CD14-positive monocyte (primary cell): ENCODE results near the gene C4B. TPM values are rescaled to one million over a fixed set of nuclear protein-coding genes. Genes with fewer than 3 reads are reported as not detected.

Experiments used
- DNase-seq, 3 donors: peaks; one replicate each; pipeline ENCODE4 v3.0.0-alpha.2; 2011 to 2022
- H2AFZ ChIP-seq: 2 replicates; pipeline ENCODE4 v1.6.0; 2012; ENCODE audit warnings: mild to moderate bottlenecking, low read depth, low read length, inconsistent platforms; ENCODE audit not compliant: insufficient read depth, poor library complexity, severe bottlenecking
- H3K27ac ChIP-seq, 2 donors: 1 replicate in 1 of 2; 2 replicates in 1 of 2; pipeline ENCODE4 v1.5.1; 2012 to 2013; ENCODE audit warnings: low read length in 2 of 2, control low read depth in 1 of 2, inconsistent platforms in 1 of 2, low read depth in 1 of 2, mild to moderate bottlenecking in 1 of 2
- H3K27me3 ChIP-seq, 2 donors: one replicate each; pipeline versions ENCODE4 v1.6.0 to v1.6.1; 2011 to 2013; ENCODE audit warnings: low read length in 2 of 2; ENCODE audit not compliant: control insufficient read depth in 2 of 2, insufficient read depth in 2 of 2
- H3K36me3 ChIP-seq, 2 donors: replicated peaks in 1 of 2; 1 replicate in 1 of 2; 2 replicates in 1 of 2; pipeline versions ENCODE4 v1.5.1 to v1.6.1; 2012 to 2013; ENCODE audit warnings: low read length in 2 of 2, control low read depth in 1 of 2, inconsistent platforms in 1 of 2, mild to moderate bottlenecking in 1 of 2; ENCODE audit not compliant: insufficient read depth in 2 of 2, control insufficient read depth in 1 of 2
- H3K4me1 ChIP-seq, 2 donors: 1 replicate in 1 of 2; 2 replicates in 1 of 2; pipeline versions ENCODE4 v1.5.1 to v1.6.1; 2012 to 2013; ENCODE audit warnings: low read length in 2 of 2, control low read depth in 1 of 2, inconsistent platforms in 1 of 2, mild to moderate bottlenecking in 1 of 2, moderate library complexity in 1 of 2; ENCODE audit not compliant: insufficient read depth in 2 of 2, control insufficient read depth in 1 of 2
- H3K4me2 ChIP-seq: replicated peaks from 2 replicates; pipeline ENCODE3; 2012; ENCODE audit warnings: low read length, moderate library complexity, mild to moderate bottlenecking; ENCODE audit not compliant: poor library complexity, severe bottlenecking; ENCODE audit errors: extremely low read depth
- H3K4me3 ChIP-seq, 3 experiments: fragments of 200-600 bp in 1 of 3; sonication (generic) in 1 of 3; replicated peaks in 1 of 3; 1 replicate in 2 of 3; 2 replicates in 1 of 3; pipeline ENCODE4 v1.5.1; 2011 to 2013; ENCODE audit warnings: low read length in 3 of 3, mild to moderate bottlenecking in 3 of 3, control low read depth in 2 of 3, low read depth in 2 of 3, inconsistent platforms in 1 of 3, moderate library complexity in 1 of 3
- H3K79me2 ChIP-seq: 2 replicates; pipeline ENCODE4 v1.6.0; 2012; ENCODE audit warnings: mild to moderate bottlenecking, control low read depth, inconsistent platforms, low read length, moderate library complexity; ENCODE audit not compliant: insufficient read depth
- H3K9ac ChIP-seq: 2 replicates; pipeline ENCODE4 v1.6.0; 2017; ENCODE audit warnings: low read length, mild to moderate bottlenecking; ENCODE audit not compliant: insufficient read depth, poor library complexity, severe bottlenecking
- H3K9me3 ChIP-seq, 2 donors: replicated peaks in 1 of 2; 1 replicate in 1 of 2; 2 replicates in 1 of 2; pipeline versions ENCODE4 v1.5.1 to v1.6.1; 2012 to 2013; ENCODE audit warnings: low read length in 2 of 2, control low read depth in 1 of 2; ENCODE audit not compliant: control insufficient read depth in 1 of 2, insufficient read depth in 1 of 2
- H4K20me1 ChIP-seq: 2 replicates; pipeline ENCODE4 v1.6.0; 2012; ENCODE audit warnings: mild to moderate bottlenecking, low read length, control low read depth, moderate library complexity; ENCODE audit not compliant: insufficient read depth
- H3K27ac Mint-ChIP-seq, 7 donors: one replicate each; pipeline ENCODE4 v1.8.0; 2020; ENCODE audit warnings: mild to moderate bottlenecking in 7 of 7, mixed read lengths in 7 of 7, moderate library complexity in 6 of 7, inconsistent platforms in 2 of 7
- H3K27me3 Mint-ChIP-seq, 3 donors: one replicate each; pipeline ENCODE4 v1.8.0; 2021 to 2022; ENCODE audit warnings: low read depth in 3 of 3, mild to moderate bottlenecking in 3 of 3, mixed read lengths in 3 of 3, moderate library complexity in 3 of 3, inconsistent platforms in 1 of 3
- H3K36me3 Mint-ChIP-seq, 2 donors: one replicate each; pipeline ENCODE4 v1.8.0; 2020; ENCODE audit warnings: mixed read lengths in 2 of 2, inconsistent platforms in 1 of 2, mild to moderate bottlenecking in 1 of 2
- H3K4me1 Mint-ChIP-seq: one replicate; pipeline ENCODE4 v1.8.0; 2020; ENCODE audit warnings: mild to moderate bottlenecking, mixed read lengths
- H3K4me3 Mint-ChIP-seq, 2 donors: one replicate each; pipeline ENCODE4 v1.8.0; 2020; ENCODE audit warnings: mild to moderate bottlenecking in 2 of 2, mixed read lengths in 2 of 2, moderate library complexity in 1 of 2
- H3K9me3 Mint-ChIP-seq, 7 donors: one replicate each; pipeline ENCODE4 v1.8.0; 2020 to 2022; ENCODE audit warnings: mixed read lengths in 7 of 7, mild to moderate bottlenecking in 6 of 7, moderate library complexity in 6 of 7, inconsistent platforms in 2 of 7
- WGBS: methylation state at CpG from one replicate; pipeline ENCODE4 v1.1.5; 2013; ENCODE audit warnings: missing lambda C conversion rate; ENCODE audit not compliant: insufficient coverage; 5-methylcytosine and 5-hydroxymethylcytosine counted together
- intact Hi-C, 2 donors: fragments of 100-400 bp; cut with micrococcal nuclease; formaldehyde crosslinking; loops; one replicate each; pipeline versions ENCODE4 v1.15.0 to v1.15.1; 2023
- polyA plus RNA-seq, 3 donors: library from polyadenylated mRNA; depleted of rRNA in 1 of 3; unstranded in 2 of 3; stranded (reverse) in 1 of 3; fragments of 300-500 nt in 2 of 3; fragments of >200 nt in 1 of 3; fragmentation: Illumina TruSeq in 2 of 3; gene quantifications; 1 replicate in 2 of 3; 2 replicates in 1 of 3; pipeline ENCODE4 v1.2.3, GENCODE V29; 2012 to 2021
- TF ChIP-seq, protein P1 (sequence below): fragments of 200-600 bp; IDR thresholded peaks from one replicate; pipeline ENCODE4 v1.8.0; 2022; ENCODE audit warnings: antibody characterized with exemption, mild to moderate bottlenecking

C4B gene
- polyA plus RNA-seq, 3 donors, result 0.18 to 11.6 TPM; not detected in 1

DNA sequence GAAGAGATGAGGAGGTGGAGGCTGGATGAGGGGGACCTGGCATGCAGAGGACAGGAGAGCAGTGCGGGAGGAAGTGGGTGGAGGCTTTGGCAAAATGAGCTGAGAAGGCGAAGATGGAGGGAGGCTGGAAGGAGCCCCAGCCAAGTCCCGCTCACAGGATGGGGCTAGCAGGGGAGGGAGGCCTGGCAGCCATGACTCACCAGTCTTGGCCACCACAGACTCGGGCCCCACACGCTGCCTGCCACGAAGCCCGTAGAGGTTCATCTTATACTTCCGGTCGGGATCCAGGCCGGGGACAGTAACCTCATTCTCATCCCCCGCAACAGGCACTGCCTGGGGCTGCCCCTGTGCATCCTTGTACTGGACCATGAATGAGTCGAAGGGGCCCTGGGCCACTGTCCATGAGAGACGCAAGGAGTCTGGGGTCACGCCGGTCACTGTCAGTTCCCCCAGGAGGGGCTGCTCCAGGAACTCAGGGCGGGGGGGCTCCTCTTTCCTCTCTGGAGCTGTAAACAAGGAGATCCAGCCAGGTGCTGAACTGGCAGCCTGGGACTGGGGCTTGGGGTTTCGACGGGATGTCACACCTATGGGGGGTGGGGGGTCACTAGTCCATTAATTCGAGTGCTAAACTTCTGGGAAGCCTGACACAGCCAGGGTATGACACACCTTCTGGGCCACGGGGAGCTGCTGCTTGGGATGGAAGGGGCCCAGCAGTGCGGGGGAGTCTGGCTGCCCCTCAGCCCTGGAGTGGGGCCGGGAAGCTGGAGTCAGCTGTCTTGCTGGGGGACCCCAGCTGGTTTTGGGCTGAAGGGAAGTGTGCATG, 66.8 kb downstream of the C4B start:
- H3K4me1 ChIP-seq, result no peaks in the 10 kb centered on the region
- no peaks in the 10 kb centered on the region for H3K79me2 ChIP-seq
- WGBS, result 87% methylated on average over 20 of the region's 22 CpGs
- no peaks in the 10 kb centered on the region for H4K20me1 ChIP-seq
- H3K36me3 ChIP-seq, result no peaks in the 10 kb centered on the region
- no peak overlapping the region for H3K4me3 ChIP-seq
- H3K9ac ChIP-seq, result no peak overlapping the region
- Mint-ChIP-seq H3K27me3 (peaks cover 13 to 38% (median 24%) of the 10 kb centered on the region in 3 donors), H3K27ac (no peak overlapping the region), H3K4me3 (no peak overlapping the region), H3K36me3 (no peaks in the 10 kb centered on the region), H3K9me3 (peaks cover 0 to 3% (median 0%) of the 10 kb centered on the region in 7 donors), H3K4me1 (no peaks in the 10 kb centered on the region)
- peaks cover 0 to 10% of the 10 kb centered on the region in 2 donors for H3K27me3 ChIP-seq
- TF ChIP-seq, protein P1, sequence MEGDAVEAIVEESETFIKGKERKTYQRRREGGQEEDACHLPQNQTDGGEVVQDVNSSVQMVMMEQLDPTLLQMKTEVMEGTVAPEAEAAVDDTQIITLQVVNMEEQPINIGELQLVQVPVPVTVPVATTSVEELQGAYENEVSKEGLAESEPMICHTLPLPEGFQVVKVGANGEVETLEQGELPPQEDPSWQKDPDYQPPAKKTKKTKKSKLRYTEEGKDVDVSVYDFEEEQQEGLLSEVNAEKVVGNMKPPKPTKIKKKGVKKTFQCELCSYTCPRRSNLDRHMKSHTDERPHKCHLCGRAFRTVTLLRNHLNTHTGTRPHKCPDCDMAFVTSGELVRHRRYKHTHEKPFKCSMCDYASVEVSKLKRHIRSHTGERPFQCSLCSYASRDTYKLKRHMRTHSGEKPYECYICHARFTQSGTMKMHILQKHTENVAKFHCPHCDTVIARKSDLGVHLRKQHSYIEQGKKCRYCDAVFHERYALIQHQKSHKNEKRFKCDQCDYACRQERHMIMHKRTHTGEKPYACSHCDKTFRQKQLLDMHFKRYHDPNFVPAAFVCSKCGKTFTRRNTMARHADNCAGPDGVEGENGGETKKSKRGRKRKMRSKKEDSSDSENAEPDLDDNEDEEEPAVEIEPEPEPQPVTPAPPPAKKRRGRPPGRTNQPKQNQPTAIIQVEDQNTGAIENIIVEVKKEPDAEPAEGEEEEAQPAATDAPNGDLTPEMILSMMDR, result no peak
- H3K9me3 ChIP-seq, result no peaks in the 10 kb centered on the region
- no peak overlapping the region for H3K4me2 ChIP-seq
- H3K27ac ChIP-seq, result no peak overlapping the region
- H2AFZ ChIP-seq, result no peak overlapping the region
- no peak for DNase-seq
- intact Hi-C loops, result no loop called here

DNA sequence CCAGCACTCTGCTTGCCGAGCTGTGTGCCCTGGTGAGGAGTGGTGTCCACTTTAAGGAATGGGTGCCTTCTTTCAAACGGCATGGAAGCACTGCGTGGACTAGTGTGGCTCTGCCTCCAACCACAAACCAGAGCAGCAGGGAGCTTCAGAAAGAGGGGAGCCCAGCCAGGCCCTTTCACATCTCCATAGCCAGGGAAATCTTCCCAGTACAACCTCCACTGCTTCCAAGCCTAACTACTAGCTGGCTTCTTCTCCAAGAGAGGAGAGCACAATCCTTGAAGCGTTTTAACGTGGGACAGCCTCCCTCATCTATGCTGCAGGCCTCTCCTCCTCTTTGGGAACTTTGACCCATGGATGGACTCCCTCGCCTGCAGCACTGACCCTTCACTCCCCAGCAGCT, 67.9 kb downstream of the C4B start:
- peaks cover 0 to 3% (median 0%) of the 10 kb centered on the region in 7 donors for H3K9me3 Mint-ChIP-seq
- peaks cover 21 to 49% (median 34%) of the 10 kb centered on the region in 3 donors for H3K27me3 Mint-ChIP-seq
- H3K27ac Mint-ChIP-seq, result no peak overlapping the region
- Histone ChIP-seq H3K9ac (no peak overlapping the region), H2AFZ (no peak overlapping the region), H3K79me2 (no peaks in the 10 kb centered on the region), H3K36me3 (no peaks in the 10 kb centered on the region), H3K4me1 (no peaks in the 10 kb centered on the region), H3K27ac (no peak overlapping the region), H3K4me3 (no peak overlapping the region), H3K27me3 (peaks cover 7 to 19% of the 10 kb centered on the region in 2 donors), H3K9me3 (no peaks in the 10 kb centered on the region), H3K4me2 (no peak overlapping the region), H4K20me1 (no peaks in the 10 kb centered on the region)
- H3K4me1 Mint-ChIP-seq, result no peaks in the 10 kb centered on the region
- H3K4me3 Mint-ChIP-seq, result no peak overlapping the region
- whole genome bisulfite sequencing, result 93% methylated on average over 3 of the region's 6 CpGs
- no peaks in the 10 kb centered on the region for H3K36me3 Mint-ChIP-seq
- intact Hi-C loops, result no loop called here
- TF ChIP-seq, protein P1, result no peak
- DNase-seq, result no peak
